ENCODE measurements around the gene TNFRSF1B.

TNFRSF1B gene

GRCh38 chr1:12166834-12167492 lies at the start of gene TNFRSF1B:
TNFRSF1B (plus strand) TSS chr1:12166991; CDS start chr1:12167092, 101 bp downstream.
- DNase-seq (ENCODE audit: low spot score) = no peak

- DNase-seq (ENCODE audit: low spot score) = no peak
Observed at GRCh38 chr1:12121212-12122003, 45.4 kb upstream of the TNFRSF1B start.

GRCh38 chr1:12123172-12123571 lies 43.6 kb upstream of the TNFRSF1B start:
- DNase-seq (ENCODE audit: low spot score) = no peak

- no peak for DNase-seq (ENCODE audit: low spot score)
Observed at GRCh38 chr1:12124693-12125421, 41.9 kb upstream of the TNFRSF1B start.

GRCh38 chr1:12125422-12126355 lies 41.1 kb upstream of the TNFRSF1B start:
- DNase-seq (ENCODE audit: low spot score) = no peak

GRCh38 chr1:12126781-12127180 lies 40.0 kb upstream of the TNFRSF1B start:
- no peak for DNase-seq (ENCODE audit: low spot score)

GRCh38 chr1:12127206-12127810 lies 39.5 kb upstream of the TNFRSF1B start:
- no peak for DNase-seq (ENCODE audit: low spot score)

GRCh38 chr1:12128120-12128519 lies 38.7 kb upstream of the TNFRSF1B start:
- no peak for DNase-seq (ENCODE audit: low spot score)

GRCh38 chr1:12129624-12130023 lies 37.2 kb upstream of the TNFRSF1B start:
- DNase-seq (ENCODE audit: low spot score) = no peak

- DNase-seq (ENCODE audit: low spot score) = no peak
Observed at GRCh38 chr1:12130466-12131130, 36.2 kb upstream of the TNFRSF1B start.

GRCh38 chr1:12132078-12132477 lies 34.7 kb upstream of the TNFRSF1B start:
- DNase-seq (ENCODE audit: low spot score) = no peak

GRCh38 chr1:12134716-12135115 lies 32.1 kb upstream of the TNFRSF1B start:
- no peak for DNase-seq (ENCODE audit: low spot score)

- DNase-seq (ENCODE audit: low spot score) = no peak
Observed at GRCh38 chr1:12135612-12136011, 31.2 kb upstream of the TNFRSF1B start.

- DNase-seq (ENCODE audit: low spot score) = no peak
Observed at GRCh38 chr1:12136916-12137610, 29.7 kb upstream of the TNFRSF1B start.

- no peak for DNase-seq (ENCODE audit: low spot score)
Observed at GRCh38 chr1:12138196-12139168, 28.3 kb upstream of the TNFRSF1B start.

- DNase-seq (ENCODE audit: low spot score) = no peak
Observed at GRCh38 chr1:12140016-12140415, 26.8 kb upstream of the TNFRSF1B start.

GRCh38 chr1:12140515-12141162 lies 26.2 kb upstream of the TNFRSF1B start:
- no peak for DNase-seq (ENCODE audit: low spot score)

- no peak for DNase-seq (ENCODE audit: low spot score)
Observed at GRCh38 chr1:12141163-12141850, 25.5 kb upstream of the TNFRSF1B start.
